ENCODE data around the gene B9D1.

The B9D1 gene

GRCh38 chr17:19362277-19363113 lies at the start of gene B9D1:
Gene B9D1, minus strand, starts transcription at chr17:19362723. Its CDS starts 154 bp downstream, at chr17:19362569.
- DNase-seq, result peak; percentile 92

GRCh38 chr17:19411631-19412030 lies 49.1 kb upstream of the B9D1 start:
- DNase-seq, result no peak

GRCh38 chr17:19410875-19411620 lies 48.5 kb upstream of the B9D1 start, which contains the start of gene RNF112:
Gene RNF112, plus strand, starts transcription at chr17:19411232. Its CDS starts 177 bp downstream, at chr17:19411409.
- no peak for DNase-seq

- no peak for DNase-seq
These were observed 47.6 kb upstream of the B9D1 start for GRCh38 chr17:19410091-19410490.

- DNase-seq, result no peak
These were observed 47.0 kb upstream of the B9D1 start for GRCh38 chr17:19409509-19409908.

- DNase-seq, result no peak
These were observed 46.5 kb upstream of the B9D1 start for GRCh38 chr17:19409066-19409465.

GRCh38 chr17:19408346-19408710 lies 45.8 kb upstream of the B9D1 start:
- DNase-seq, result no peak

- no peak for DNase-seq
These were observed 45.2 kb upstream of the B9D1 start for GRCh38 chr17:19407601-19408345.

GRCh38 chr17:19405114-19405513 lies 42.6 kb upstream of the B9D1 start:
- DNase-seq, result no peak

- no peak for DNase-seq
These were observed 41.7 kb upstream of the B9D1 start for GRCh38 chr17:19404264-19404663.

GRCh38 chr17:19403021-19403420 lies 40.5 kb upstream of the B9D1 start:
- no peak for DNase-seq

- no peak for DNase-seq
These were observed 39.6 kb upstream of the B9D1 start for GRCh38 chr17:19402171-19402570.

GRCh38 chr17:19401321-19402010 lies 38.9 kb upstream of the B9D1 start:
- DNase-seq, result no peak

GRCh38 chr17:19399750-19400450 lies 37.4 kb upstream of the B9D1 start:
- DNase-seq, result no peak

- DNase-seq, result no peak
These were observed 36.0 kb upstream of the B9D1 start for GRCh38 chr17:19398301-19399181.

GRCh38 chr17:19397556-19398041 lies 35.1 kb upstream of the B9D1 start:
- DNase-seq, result no peak

GRCh38 chr17:19392303-19392702 lies 29.8 kb upstream of the B9D1 start:
- no peak for DNase-seq

- DNase-seq, result no peak
These were observed 28.9 kb upstream of the B9D1 start for GRCh38 chr17:19391432-19391831.

GRCh38 chr17:19390951-19391350 lies 28.4 kb upstream of the B9D1 start:
- no peak for DNase-seq

Data from activated gamma-delta T cell treated with Interleukin-2 at 50 U/mL for 16 hours (primary cell).